GM21619 (cell line): ENCODE data around the gene DYSF.

Source experiments
- ATAC-seq: cut with Tn5 transposase; IDR thresholded peaks from one replicate; pipeline ENCODE4 v1.9.1; 2021; ENCODE audit not compliant: unreplicated experiment

The DYSF gene

DNA sequence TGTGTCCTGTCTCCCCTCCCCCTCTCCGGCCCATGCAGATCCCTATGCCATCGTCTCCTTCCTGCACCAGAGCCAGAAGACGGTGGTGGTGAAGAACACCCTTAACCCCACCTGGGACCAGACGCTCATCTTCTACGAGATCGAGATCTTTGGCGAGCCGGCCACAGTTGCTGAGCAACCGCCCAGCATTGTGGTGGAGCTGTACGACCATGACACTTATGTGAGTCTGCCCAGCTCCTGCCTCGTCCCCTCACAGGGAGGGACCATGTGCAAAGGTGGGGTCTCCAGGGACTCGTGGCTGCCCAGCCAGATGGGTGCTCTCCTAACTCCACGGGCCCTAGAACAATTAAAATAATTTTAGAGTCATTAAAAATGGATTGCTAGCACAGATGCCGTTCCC, 145.2 kb downstream of the DYSF start:
- no peak for ATAC-seq

DNA sequence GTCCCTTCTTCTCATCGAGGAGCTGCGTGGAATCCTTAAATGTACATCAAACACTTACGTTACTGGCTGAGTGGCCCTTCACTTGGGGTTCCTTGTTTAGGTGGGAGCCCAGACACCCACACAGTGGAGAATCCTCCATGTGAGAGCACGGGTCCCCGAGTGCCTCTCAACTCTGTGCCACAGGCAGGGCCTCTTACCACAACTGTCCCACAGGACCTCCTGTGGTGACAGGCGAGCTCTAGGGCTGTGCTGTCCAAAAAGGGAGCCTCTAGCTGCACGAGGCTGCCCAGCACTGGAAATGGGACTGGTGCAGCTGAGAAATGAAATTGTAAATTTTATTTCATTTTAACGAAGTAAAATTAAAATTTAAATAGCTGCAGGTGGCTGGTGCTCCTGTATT, 145.7 kb downstream of the DYSF start:
- no peak for ATAC-seq

DNA sequence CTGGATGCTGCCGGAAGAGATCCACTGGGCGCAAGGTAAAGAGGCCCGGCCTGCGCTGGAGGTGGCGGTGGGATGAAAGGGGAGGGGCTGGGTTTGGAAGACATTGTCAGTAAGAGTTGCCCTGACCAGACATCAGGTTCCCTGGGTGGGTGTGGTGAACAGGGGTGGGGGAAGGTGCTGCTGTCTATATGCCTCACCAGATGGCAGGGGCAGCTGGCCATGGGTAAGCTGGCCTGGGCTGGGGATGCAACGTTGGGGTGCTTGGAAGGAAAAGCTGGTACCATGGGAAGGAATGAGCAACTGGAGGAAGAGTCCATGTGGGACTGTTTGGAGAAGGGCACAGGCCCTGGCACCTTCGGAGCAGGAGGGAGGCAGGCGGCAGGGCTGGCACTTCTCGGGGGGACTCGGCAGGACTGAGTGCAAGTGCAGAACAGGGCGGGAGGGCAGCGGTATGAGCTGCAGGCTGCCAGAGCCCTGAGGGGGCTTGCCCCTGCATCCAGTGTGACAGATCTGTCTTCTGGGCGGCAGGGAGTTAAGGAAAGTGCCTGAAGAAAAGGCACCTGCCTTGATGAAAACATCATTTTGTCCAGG, 146.4 kb downstream of the DYSF start:
- ATAC-seq: no peak

DNA sequence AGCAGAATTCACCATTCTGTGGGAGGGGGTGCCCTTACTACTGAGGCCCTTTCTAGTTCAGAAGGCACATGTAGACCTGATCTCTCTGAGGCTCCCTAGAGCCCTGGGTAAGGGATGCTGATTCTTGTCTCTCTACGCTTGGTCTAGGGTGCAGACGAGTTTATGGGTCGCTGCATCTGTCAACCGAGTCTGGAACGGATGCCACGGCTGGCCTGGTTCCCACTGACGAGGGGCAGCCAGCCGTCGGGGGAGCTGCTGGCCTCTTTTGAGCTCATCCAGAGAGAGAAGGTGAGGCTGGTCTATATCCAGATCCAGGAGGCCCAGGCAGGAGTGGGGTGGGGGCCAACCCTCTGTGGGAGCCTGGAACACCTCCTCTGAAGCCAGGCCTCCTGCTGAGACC, 147.2 kb downstream of the DYSF start:
- no peak for ATAC-seq

DNA sequence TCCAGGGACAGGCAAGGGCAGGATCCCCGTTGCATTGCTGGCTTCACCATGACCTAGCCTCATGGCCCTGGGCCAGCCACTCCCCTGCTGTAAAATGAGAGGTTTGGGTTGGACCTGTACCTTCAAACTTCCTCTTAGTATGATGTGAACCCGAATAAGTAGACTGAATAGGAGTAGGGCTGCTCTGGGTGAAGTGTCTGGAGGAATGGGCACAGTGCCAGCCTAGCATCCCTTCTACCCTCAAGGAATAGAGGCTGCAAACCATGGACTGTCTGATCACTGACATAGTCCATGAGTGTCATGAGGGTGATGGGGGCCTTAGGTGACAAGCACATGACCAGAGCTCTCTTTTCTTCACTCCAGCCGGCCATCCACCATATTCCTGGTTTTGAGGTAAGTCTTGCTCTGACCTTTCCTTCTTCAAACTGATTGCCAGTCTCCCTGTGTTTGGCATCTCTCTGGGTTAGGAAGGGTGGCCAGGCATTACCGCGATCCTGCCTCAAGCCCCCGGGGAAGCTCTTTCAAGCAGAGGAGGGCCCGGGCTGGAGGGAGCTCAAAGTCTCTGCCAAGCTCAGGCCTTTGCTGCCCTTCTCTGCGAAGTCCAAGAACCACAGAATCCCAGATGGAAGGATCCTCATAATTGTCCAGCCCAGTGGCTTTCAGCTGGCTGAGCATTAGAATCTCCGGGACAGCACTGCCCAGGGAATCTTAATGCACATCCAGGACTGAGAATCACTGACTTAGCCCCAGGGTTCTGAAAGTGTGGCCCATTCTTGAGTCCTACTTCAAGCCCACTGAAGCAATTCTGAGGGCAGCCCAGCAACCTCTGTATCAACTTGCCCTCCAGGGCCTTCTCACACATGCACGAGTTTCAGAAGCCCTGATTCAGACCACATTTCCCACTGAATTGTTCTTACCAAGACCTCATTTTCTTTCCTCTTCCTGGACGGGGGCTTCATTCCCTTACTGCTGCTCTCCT, 148.1 kb downstream of the DYSF start:
- ATAC-seq: no peak

DNA sequence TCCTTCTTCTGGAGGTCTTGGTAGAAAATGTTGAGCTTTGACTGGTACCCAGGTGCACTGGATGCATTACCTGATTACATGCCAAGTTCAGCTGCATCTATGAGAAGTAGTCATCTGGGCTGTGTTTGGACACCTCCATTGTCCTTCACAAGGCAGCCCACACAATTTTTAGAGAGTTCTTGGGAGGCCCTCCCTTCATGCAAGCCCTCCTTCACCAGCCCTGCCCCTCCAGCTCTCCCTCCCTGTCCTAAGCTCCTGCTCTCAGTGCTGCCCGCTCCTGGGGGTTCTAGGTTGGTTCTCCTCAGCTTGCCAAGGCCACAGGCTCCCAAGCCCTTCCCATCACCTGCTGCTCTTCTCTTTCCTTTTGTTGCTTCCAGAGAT, 148.7 kb downstream of the DYSF start:
- no peak for ATAC-seq

DNA sequence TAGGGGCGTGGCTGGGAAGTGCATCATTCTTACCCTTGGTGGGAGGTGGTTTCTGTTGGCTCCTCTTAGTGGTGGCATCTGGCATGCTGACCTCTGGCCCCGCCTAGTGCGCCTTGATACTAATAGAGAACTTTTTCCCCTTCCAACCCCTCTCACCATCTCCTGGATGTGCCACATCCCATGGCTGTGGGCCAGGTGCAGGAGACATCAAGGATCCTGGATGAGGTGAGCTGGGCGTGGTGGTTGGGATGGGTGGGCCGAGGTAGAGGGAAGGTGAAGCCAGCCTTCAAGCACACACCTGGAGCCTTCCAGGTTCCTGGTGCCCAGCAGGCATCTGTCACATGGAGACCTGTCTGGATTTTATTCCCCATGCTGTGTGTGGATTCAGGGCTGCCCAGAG, 149.2 kb downstream of the DYSF start:
- no peak for ATAC-seq

DNA sequence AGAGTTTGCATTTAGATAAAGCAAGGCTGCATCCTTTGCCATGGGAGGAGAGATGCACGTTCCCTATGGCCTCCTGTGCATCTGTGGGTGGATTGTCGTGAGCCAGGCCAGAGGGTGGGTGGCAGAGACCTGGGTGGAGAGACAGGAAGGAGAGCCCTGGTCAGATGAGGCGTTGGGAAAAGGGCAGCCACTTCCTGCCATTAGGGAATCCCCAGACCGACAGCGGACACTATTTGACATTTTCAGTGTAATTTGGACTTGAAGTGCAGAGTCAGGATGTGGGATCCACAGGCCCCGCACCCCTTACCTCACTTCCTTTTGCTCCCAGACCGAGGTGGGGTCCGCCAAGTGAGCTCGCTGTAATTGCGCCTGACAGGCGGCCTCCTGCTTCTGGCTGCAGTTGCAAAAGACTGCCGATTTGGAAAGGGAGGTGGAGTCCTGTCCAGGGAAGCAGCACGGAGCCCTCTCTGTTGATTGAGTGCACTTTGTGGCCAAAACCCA, 150.0 kb downstream of the DYSF start:
- no peak for ATAC-seq

DNA sequence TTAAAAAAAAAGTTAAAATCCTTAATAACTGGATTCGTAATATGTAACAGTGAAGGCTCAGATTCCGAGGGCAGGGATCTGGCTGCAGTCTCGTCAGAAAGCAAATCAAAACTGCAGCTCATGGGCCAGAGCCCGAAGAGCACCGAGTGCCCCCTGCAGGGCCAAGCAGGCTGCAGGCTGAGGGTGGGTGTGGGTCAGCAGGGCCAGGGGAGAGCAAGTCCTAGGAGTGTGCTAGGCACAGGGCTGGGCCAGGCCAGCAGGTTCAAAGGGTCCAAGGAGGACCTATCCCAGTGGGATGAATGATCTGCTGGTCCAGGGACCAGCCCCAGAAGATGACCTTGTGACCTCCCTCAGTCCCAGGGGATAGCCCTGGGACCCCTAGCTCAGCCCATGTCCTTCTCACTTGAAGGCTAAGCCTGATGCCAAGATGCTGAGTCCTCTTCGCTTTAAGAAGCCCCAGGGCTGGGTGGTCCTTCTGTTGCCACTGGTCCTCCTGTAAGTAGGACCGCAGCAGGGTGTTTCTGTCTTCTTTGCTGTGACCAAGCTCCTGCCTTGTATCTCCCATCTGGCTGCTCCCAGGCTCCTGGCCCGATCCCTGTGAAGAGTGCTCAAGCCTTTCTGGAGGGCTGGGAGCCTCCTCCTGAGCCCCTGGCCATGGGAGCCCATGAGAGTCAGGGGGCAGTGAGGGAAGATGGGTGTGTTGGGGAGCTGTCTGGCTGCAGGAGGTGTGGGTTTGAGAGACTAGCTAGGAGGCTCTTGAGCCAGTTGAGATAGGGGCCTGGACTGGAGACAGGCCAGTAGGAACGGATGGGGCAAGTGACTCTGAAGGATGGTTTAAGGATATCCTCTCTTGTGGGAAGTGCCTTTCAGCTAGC, 150.7 kb downstream of the DYSF start:
- ATAC-seq: no peak

DNA sequence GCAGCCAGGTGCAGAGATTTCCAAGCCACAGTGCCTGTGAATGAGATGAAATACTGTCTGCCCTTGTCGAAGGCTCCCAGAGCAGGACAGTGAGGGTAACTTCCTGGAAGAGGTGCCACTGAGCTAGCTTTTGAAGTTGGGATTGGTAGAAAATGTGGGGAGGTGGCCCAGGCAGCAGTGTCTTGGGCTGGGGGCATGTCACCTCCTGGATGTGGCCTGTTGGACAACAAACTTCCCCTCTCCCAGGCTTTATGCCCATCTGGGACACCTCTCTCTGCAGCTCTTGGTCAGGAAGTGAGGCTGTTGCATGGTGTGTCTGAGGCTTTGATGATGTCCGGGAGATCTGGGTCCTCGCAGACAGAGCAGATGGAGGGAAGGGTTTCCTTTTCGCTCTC, 151.4 kb downstream of the DYSF start:
- ATAC-seq: no peak

DNA sequence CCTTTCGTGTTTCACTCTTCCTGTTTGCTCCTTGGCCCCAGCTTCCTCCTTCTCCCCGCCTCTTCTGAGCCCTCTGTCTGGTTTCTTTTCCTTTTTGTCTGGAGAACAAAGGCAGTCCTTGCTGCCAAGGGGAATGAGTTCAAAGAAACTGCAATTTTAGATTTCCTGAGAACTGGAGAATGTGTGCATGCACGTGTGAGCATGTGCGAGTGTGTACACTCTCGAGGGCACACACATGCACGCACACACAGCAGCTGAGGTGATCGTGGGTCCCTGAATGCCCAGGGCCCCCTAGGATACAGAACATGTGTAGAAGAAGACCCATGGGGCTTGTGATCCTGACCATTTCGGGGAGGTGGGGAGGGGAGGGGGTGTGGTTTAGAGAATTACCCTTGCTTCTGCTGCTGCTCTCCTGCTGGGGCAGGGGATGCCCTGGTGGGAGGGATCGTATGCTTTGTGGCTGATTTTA, 151.8 kb downstream of the DYSF start:
- no peak for ATAC-seq

DNA sequence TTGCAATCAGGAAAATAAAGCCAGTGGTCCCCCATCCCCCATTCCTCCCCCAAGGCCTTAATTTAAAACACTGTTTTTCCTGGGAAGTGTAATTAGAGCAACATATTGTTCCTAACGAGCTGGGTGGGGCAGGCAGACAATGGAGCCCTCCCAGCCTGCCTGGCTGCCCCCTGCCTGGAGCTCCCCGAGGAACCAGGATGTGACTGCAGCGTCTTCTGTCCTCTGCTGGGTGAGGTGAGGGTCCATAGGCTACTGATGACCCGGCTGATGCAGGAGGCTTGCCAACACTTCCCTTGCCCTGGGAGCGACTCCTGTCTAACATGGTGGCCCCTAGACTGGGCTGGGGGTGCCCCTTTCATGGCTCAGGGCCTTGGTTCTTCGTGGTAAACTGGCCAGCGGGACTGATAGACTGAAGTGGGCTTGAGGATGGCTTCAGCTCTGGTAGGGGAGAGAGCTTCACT, 152.4 kb downstream of the DYSF start:
- ATAC-seq: no peak

DNA sequence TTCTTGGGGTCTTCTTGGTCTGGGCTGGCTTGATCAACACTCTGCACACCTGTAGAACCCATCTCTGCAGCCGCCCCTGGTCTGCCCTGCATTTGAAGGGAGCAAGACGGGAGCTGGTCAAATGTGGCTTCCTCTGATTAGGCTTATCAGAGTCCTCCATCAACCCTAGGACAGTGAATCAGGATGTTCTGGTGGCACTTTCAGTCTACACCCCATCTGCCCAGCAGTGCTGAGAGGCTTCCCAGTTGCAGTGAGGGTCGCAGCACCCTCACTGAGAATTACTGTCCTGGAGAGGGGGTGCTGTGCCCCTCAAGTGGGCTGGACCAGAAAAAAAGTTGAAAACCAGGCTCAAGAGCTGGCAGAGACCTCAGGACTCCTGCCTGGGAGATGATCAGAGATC, 152.9 kb downstream of the DYSF start:
- no peak for ATAC-seq

DNA sequence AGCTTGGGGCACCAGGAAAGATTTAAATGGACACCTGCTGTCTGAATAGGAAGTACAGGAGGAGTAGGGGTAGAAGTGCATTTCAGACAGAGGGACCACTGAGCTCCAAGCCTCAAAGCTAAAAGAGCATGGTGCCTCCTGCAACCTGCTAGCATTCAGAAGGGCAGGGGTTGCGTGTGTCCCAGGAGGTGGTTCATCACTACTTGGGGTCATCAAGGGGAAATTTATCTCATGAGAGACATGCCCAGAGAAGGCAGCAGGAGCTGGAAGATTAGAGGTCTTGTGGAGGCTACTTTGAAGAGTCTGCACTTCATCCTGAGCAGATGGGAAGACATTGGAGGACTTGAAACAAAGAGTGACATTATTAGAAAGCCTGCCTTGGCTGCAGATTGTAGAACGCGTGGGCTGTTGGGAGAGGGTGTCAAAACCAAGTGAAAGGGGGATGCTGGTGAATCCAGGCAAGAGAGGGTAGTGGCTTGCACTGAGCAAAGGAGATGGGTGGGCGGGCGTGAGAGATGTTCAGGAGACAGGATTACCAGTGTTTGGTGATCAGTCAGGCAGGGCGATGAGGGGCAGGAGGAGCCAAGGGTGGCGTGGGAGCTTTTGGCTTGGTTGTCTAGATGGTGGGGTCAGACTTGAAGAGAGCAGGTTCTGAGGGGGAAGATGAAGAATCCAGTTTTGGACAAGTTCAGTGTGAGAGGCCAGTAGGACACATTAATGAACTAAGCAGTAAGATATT, 154.0 kb downstream of the DYSF start:
- ATAC-seq: no peak

DNA sequence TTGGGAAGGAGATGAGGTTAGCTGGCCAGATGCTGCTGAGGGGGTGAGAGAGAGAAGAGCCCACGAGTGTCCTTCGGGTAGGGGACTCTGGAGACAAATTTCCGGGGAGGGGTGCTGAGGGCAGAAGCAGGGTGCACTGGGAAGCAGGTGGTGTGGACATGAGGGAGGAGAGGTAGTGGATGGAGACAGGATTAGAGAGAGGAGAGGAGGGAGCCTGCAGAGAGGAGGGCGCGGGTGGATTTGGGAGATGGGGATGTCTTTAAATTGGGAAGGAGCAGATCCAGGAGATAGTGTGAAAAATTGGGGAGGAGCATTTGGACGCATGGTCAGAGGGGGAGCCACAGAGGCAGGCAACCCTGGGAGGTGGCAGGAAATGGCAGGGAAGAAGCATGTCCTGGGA, 154.7 kb downstream of the DYSF start:
- no peak for ATAC-seq

DNA sequence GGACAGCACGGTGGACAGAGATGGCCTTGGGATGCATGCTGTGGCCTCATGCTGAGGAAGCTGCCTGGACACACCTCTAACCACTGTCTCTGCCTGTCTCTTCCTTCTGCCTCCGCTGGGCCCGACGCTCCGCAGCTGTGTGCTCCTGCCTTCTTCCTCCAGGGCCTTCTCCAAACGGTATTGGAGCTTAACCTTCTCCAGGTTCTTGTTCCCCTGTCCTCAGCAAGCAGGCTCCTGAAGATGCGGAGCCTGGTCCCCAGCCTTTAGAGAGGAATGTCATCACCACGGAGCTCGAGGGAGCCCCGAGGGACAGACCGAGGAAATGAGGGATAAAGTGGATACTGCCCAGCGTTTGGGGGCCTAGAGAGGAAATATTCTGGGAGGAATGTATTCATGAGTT, 155.1 kb downstream of the DYSF start:
- ATAC-seq: no peak

DNA sequence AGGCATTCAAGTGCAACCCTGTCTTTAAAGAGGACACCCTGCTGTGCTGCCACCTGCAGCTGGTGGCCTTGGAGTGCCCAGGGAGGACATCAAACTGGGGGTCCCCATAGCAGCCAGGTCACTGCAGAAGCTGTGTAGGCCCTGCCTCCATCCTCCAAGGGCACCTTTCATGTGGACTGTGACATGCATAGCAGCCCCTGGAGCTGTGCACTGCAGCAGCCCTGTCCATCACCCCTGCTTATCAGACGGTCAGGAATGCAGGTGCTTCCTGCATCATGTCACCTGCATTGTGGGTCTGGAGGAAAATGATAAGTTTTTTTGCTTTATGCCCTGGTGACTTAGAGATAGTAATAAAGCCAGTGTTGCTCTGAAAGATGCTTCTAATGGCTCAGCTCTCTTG, 155.7 kb downstream of the DYSF start:
- no peak for ATAC-seq

DNA sequence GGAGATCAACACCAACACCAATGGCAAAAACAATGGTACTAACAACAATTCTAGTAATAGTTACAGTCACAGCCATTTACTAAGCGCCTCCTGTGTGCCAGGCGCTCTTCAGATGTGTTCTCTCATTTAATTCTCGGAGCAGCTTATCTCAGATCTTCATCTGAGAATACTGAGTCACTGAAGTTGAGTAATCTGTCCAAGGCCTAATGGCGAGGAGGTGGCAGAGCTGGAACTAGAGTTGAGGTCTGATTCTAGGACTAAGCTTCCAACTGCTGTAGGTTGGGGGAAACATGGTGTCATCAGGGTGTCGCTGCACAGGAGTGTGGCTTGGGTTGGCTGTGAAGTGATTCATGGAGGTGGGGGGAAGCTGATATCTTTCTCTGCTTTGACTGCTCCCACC, 156.1 kb downstream of the DYSF start:
- no peak for ATAC-seq

DNA sequence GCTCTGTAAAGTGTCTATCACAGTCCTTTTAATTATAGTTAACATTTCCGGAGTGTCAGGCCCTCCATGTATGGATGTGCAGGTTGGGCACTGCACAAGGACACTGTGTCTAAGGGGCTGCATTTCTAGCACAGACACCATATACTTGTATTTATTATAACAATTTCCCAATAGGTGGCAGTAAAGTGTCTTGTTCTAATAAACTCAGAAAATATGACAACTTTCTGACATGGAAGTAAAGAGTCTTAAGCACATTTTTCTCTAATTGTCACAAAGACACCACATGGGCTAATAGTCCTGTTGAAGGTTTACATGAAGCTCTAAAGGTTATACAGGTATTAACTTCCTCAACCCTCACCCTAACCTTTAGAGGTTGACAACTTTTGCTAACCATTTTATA, 156.6 kb downstream of the DYSF start:
- no peak for ATAC-seq

DNA sequence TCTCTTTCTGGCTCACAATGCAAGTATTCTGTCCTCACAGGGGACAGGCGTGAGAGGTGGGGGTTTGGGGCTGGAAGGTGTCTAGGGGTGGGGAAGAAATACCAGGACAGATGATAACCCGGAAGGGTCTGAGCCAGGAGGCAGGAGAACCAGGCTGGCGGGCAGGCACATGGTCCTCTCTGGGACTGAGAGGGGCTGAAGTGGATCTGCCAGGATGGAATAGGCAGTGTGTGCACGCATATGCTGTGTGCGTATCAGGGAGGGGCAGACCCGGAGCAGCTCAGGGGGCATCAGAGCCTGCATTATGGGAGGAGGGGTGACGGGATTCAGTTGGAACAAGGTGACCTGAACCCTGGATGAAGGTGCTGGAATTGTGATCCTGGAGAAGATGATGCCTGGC, 157.3 kb downstream of the DYSF start:
- no peak for ATAC-seq

DNA sequence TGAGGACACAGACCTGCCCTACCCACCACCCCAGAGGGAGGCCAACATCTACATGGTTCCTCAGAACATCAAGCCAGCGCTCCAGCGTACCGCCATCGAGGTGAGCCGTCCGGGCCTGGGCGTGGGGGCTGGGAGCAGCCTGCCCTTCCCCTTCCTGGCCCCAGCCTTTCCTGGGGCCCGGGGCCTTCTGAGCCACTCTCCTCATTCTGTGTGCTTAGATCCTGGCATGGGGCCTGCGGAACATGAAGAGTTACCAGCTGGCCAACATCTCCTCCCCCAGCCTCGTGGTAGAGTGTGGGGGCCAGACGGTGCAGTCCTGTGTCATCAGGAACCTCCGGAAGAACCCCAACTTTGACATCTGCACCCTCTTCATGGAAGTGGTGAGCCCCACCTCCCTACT, 157.9 kb downstream of the DYSF start:
- no peak for ATAC-seq
